Measurements from ENCODE around the gene MAP6D1.
"Not testable (repeated sequence)": the region's sequence is repeated elsewhere in the genome, so short reads cannot be mapped to it uniquely, and the experiment has no call there.

Gene MAP6D1

GRCh38 chr3:183781246-183781645 lies 44.1 kb downstream of the MAP6D1 start:
- no peaks in the 10 kb centered on the region for H3K4me1 ChIP-seq (ENCODE audit: control insufficient read depth, insufficient read depth, low read length)
- H3K4me3 ChIP-seq (ENCODE audit: low read length), result no peak overlapping the region
- no peak for DNase-seq (ENCODE audit: low read depth, low spot score)
- H3K36me3 ChIP-seq (ENCODE audit: control insufficient read depth, insufficient read depth, low read length), result peaks cover 26% of the 10 kb centered on the region; the same call in 1 of the 2 replicates
- no peaks in the 10 kb centered on the region for H3K9me3 ChIP-seq (ENCODE audit: control insufficient read depth, insufficient read depth, low read length)
- WGBS (ENCODE audit: insufficient coverage, insufficient read length), result no CpG with 5 or more reads among the region's 6 CpGs
- H3K27me3 ChIP-seq (ENCODE audit: control insufficient read depth, insufficient read depth, low read length), result no peaks in the 10 kb centered on the region
- no peak overlapping the region for H3K27ac ChIP-seq (ENCODE audit: low read length)

- Histone ChIP-seq H3K9me3 (ENCODE audit: control insufficient read depth, insufficient read depth, low read length) (no peaks in the 10 kb centered on the region), H3K36me3 (ENCODE audit: control insufficient read depth, insufficient read depth, low read length) (peaks cover 26% of the 10 kb centered on the region), H3K4me3 (ENCODE audit: low read length) (no peak overlapping the region), H3K4me1 (ENCODE audit: control insufficient read depth, insufficient read depth, low read length) (no peaks in the 10 kb centered on the region), H3K27me3 (ENCODE audit: control insufficient read depth, insufficient read depth, low read length) (no peaks in the 10 kb centered on the region), H3K27ac (ENCODE audit: low read length) (no peak overlapping the region)
- DNase-seq (ENCODE audit: low read depth, low spot score), result no peak
- no CpG with 5 or more reads among the region's 14 CpGs for WGBS (ENCODE audit: insufficient coverage, insufficient read length)
Observed at GRCh38 chr3:183779896-183780465, 45.4 kb downstream of the MAP6D1 start.

GRCh38 chr3:183777016-183777618 lies 48.3 kb downstream of the MAP6D1 start:
- WGBS (ENCODE audit: insufficient coverage, insufficient read length), result no CpG with 5 or more reads among the region's 4 CpGs
- Histone ChIP-seq H3K27me3 (ENCODE audit: control insufficient read depth, insufficient read depth, low read length) (no peaks in the 10 kb centered on the region), H3K36me3 (ENCODE audit: control insufficient read depth, insufficient read depth, low read length) (peaks cover 29% of the 10 kb centered on the region), H3K4me1 (ENCODE audit: control insufficient read depth, insufficient read depth, low read length) (no peaks in the 10 kb centered on the region), H3K27ac (ENCODE audit: low read length) (no peak overlapping the region), H3K4me3 (ENCODE audit: low read length) (no peak overlapping the region), H3K9me3 (ENCODE audit: control insufficient read depth, insufficient read depth, low read length) (no peaks in the 10 kb centered on the region)
- no peak for DNase-seq (ENCODE audit: low read depth, low spot score)

GRCh38 chr3:183776451-183776850 lies 48.9 kb downstream of the MAP6D1 start:
- WGBS (ENCODE audit: insufficient coverage, insufficient read length), result no CpG with 5 or more reads among the region's 5 CpGs
- H3K9me3 ChIP-seq (ENCODE audit: control insufficient read depth, insufficient read depth, low read length); H3K27me3 ChIP-seq (ENCODE audit: control insufficient read depth, insufficient read depth, low read length); DNase-seq (ENCODE audit: low read depth, low spot score); H3K4me3 ChIP-seq (ENCODE audit: low read length); H3K4me1 ChIP-seq (ENCODE audit: control insufficient read depth, insufficient read depth, low read length); H3K27ac ChIP-seq (ENCODE audit: low read length): not testable (repeated sequence)
- peaks cover 30% of the 10 kb centered on the region for H3K36me3 ChIP-seq (ENCODE audit: control insufficient read depth, insufficient read depth, low read length)

- Histone ChIP-seq H3K36me3 (ENCODE audit: control insufficient read depth, insufficient read depth, low read length) (peaks cover 28% of the 10 kb centered on the region), H3K4me3 (ENCODE audit: low read length) (no peak overlapping the region), H3K9me3 (ENCODE audit: control insufficient read depth, insufficient read depth, low read length) (no peaks in the 10 kb centered on the region), H3K27me3 (ENCODE audit: control insufficient read depth, insufficient read depth, low read length) (no peaks in the 10 kb centered on the region), H3K27ac (ENCODE audit: low read length) (no peak overlapping the region), H3K4me1 (ENCODE audit: control insufficient read depth, insufficient read depth, low read length) (no peaks in the 10 kb centered on the region)
- no CpG with 5 or more reads among the region's 5 CpGs for WGBS (ENCODE audit: insufficient coverage, insufficient read length)
- DNase-seq (ENCODE audit: low read depth, low spot score), result no peak
Observed at GRCh38 chr3:183775781-183776180, 49.6 kb downstream of the MAP6D1 start.

GRCh38 chr3:183774631-183775030 lies 50.7 kb downstream of the MAP6D1 start:
- peaks cover 26% of the 10 kb centered on the region for H3K36me3 ChIP-seq (ENCODE audit: control insufficient read depth, insufficient read depth, low read length)
- H3K4me3 ChIP-seq (ENCODE audit: low read length), result no peak overlapping the region
- no peaks in the 10 kb centered on the region for H3K4me1 ChIP-seq (ENCODE audit: control insufficient read depth, insufficient read depth, low read length)
- H3K9me3 ChIP-seq (ENCODE audit: control insufficient read depth, insufficient read depth, low read length), result no peaks in the 10 kb centered on the region
- no peak overlapping the region for H3K27ac ChIP-seq (ENCODE audit: low read length)
- no peak for DNase-seq (ENCODE audit: low read depth, low spot score)
- no CpG with 5 or more reads among the region's 3 CpGs for WGBS (ENCODE audit: insufficient coverage, insufficient read length)
- no peaks in the 10 kb centered on the region for H3K27me3 ChIP-seq (ENCODE audit: control insufficient read depth, insufficient read depth, low read length)

- Histone ChIP-seq H3K9me3 (ENCODE audit: control insufficient read depth, insufficient read depth, low read length) (no peaks in the 10 kb centered on the region), H3K27ac (ENCODE audit: low read length) (no peak overlapping the region), H3K27me3 (ENCODE audit: control insufficient read depth, insufficient read depth, low read length) (no peaks in the 10 kb centered on the region), H3K36me3 (ENCODE audit: control insufficient read depth, insufficient read depth, low read length) (peaks cover 18% of the 10 kb centered on the region), H3K4me3 (ENCODE audit: low read length) (no peak overlapping the region), H3K4me1 (ENCODE audit: control insufficient read depth, insufficient read depth, low read length) (no peaks in the 10 kb centered on the region)
- DNase-seq (ENCODE audit: low read depth, low spot score), result no peak
- whole genome bisulfite sequencing (ENCODE audit: insufficient coverage, insufficient read length), result no CpG with 5 or more reads among the region's 9 CpGs
Observed at GRCh38 chr3:183769453-183769852, 55.9 kb downstream of the MAP6D1 start.

GRCh38 chr3:183768114-183768513 lies 57.3 kb downstream of the MAP6D1 start:
- H3K27ac ChIP-seq (ENCODE audit: low read length), result no peak overlapping the region
- peaks cover 10% of the 10 kb centered on the region for H3K36me3 ChIP-seq (ENCODE audit: control insufficient read depth, insufficient read depth, low read length)
- no peaks in the 10 kb centered on the region for H3K9me3 ChIP-seq (ENCODE audit: control insufficient read depth, insufficient read depth, low read length)
- H3K4me1 ChIP-seq (ENCODE audit: control insufficient read depth, insufficient read depth, low read length), result no peaks in the 10 kb centered on the region
- DNase-seq (ENCODE audit: low read depth, low spot score), result no peak
- H3K27me3 ChIP-seq (ENCODE audit: control insufficient read depth, insufficient read depth, low read length), result no peaks in the 10 kb centered on the region
- H3K4me3 ChIP-seq (ENCODE audit: low read length), result no peak overlapping the region
- WGBS (ENCODE audit: insufficient coverage, insufficient read length), result no CpG with 5 or more reads among the region's 8 CpGs

- DNase-seq (ENCODE audit: low read depth, low spot score), result peak; percentile 52
- no CpG with 5 or more reads among the region's 9 CpGs for WGBS (ENCODE audit: insufficient coverage, insufficient read length)
- Histone ChIP-seq H3K4me1 (ENCODE audit: control insufficient read depth, insufficient read depth, low read length) (no peaks in the 10 kb centered on the region), H3K27me3 (ENCODE audit: control insufficient read depth, insufficient read depth, low read length) (no peaks in the 10 kb centered on the region), H3K9me3 (ENCODE audit: control insufficient read depth, insufficient read depth, low read length) (no peaks in the 10 kb centered on the region), H3K36me3 (ENCODE audit: control insufficient read depth, insufficient read depth, low read length) (peaks cover 12% of the 10 kb centered on the region), H3K4me3 (ENCODE audit: low read length) (no peak overlapping the region), H3K27ac (ENCODE audit: low read length) (no peak overlapping the region)
Observed at GRCh38 chr3:183766745-183767606, 58.4 kb downstream of the MAP6D1 start.

GRCh38 chr3:183766107-183766506 lies 59.3 kb downstream of the MAP6D1 start:
- Histone ChIP-seq H3K27ac (ENCODE audit: low read length) (no peak overlapping the region), H3K36me3 (ENCODE audit: control insufficient read depth, insufficient read depth, low read length) (peaks cover 19% of the 10 kb centered on the region; the same call in 1 of the 2 replicates), H3K4me1 (ENCODE audit: control insufficient read depth, insufficient read depth, low read length) (no peaks in the 10 kb centered on the region), H3K4me3 (ENCODE audit: low read length) (no peak overlapping the region), H3K9me3 (ENCODE audit: control insufficient read depth, insufficient read depth, low read length) (no peaks in the 10 kb centered on the region), H3K27me3 (ENCODE audit: control insufficient read depth, insufficient read depth, low read length) (no peaks in the 10 kb centered on the region)
- no peak for DNase-seq (ENCODE audit: low read depth, low spot score)
